ENCODE measurements around the gene SUN5. TPM values are rescaled to one million over a fixed set of nuclear protein-coding genes. Genes with fewer than 3 reads are reported as not detected.

Gene SUN5
- total RNA-seq, 1 donor from 2014 or later, result not detected

DNA sequence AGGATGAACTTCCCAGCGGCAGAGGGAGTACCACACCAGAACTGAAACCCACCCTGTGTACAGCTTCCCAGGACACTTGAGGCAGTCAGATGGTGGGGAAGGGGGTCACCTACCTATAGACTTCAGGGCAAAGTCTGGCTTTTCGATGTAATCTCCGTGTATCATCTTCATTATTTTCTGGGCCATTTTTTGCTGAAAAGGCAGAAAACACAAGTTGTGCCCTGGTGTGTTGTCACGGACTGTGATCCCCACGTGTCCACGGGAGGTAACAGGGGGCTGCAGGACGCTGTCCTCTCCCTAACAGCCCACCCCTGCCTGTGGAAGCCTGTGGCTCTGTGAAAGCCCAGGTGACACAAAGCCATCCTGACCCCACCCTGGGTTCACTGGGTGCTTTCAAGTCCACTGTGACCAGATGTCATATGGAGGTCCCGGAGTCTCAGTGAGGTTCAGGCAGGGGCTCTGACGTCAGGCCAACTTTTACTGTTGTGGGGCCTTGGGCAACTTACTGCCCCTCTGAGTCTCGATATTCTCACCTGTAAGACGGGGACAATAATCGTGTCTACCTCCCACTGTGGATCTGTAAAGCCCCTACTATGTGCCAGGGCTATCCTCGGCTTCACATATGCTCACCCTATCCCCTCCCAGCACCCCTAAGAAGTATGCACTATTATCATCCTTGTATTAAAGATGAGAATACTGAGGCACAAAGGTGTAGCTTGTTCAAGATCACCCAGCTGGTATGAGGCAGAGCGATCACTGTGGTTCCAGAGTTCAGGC is 14.5 kb downstream of the SUN5 start:
- H3K4me3 ChIP-seq (ENCODE audit: low read depth, low read length), result no peak overlapping the region
- TF ChIP-seq, protein P1, sequence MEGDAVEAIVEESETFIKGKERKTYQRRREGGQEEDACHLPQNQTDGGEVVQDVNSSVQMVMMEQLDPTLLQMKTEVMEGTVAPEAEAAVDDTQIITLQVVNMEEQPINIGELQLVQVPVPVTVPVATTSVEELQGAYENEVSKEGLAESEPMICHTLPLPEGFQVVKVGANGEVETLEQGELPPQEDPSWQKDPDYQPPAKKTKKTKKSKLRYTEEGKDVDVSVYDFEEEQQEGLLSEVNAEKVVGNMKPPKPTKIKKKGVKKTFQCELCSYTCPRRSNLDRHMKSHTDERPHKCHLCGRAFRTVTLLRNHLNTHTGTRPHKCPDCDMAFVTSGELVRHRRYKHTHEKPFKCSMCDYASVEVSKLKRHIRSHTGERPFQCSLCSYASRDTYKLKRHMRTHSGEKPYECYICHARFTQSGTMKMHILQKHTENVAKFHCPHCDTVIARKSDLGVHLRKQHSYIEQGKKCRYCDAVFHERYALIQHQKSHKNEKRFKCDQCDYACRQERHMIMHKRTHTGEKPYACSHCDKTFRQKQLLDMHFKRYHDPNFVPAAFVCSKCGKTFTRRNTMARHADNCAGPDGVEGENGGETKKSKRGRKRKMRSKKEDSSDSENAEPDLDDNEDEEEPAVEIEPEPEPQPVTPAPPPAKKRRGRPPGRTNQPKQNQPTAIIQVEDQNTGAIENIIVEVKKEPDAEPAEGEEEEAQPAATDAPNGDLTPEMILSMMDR (conservative IDR thresholded peaks at IDR 0.05; ENCODE audit: low read depth, low read length), result no peak
- DNase-seq (ENCODE audit: low read depth), result no peak

DNA sequence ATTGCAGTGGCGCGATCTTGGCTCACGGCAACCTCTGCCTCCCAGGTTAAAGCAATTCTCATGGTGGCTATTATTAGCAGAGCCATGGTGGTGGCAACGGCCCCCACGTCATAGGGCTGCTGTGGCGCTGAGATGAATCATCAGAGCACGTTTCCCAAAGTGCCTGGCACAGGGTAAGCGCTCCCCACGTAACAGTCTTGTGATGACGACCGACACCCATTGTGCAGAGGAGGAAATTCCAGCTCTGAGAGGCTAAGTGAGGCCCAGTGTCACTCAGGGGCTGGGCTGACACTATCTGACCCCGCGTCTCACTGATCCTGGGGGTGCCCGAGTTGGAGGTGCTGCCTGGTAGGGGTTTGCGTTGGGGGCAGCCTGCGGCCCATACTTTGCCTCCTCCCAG is 16.2 kb downstream of the SUN5 start:
- DNase-seq (ENCODE audit: low read depth), result no peak
- no peak overlapping the region for H3K4me3 ChIP-seq (ENCODE audit: low read depth, low read length)
- TF ChIP-seq, protein P1 (conservative IDR thresholded peaks at IDR 0.05; ENCODE audit: low read depth, low read length), result no peak

DNA sequence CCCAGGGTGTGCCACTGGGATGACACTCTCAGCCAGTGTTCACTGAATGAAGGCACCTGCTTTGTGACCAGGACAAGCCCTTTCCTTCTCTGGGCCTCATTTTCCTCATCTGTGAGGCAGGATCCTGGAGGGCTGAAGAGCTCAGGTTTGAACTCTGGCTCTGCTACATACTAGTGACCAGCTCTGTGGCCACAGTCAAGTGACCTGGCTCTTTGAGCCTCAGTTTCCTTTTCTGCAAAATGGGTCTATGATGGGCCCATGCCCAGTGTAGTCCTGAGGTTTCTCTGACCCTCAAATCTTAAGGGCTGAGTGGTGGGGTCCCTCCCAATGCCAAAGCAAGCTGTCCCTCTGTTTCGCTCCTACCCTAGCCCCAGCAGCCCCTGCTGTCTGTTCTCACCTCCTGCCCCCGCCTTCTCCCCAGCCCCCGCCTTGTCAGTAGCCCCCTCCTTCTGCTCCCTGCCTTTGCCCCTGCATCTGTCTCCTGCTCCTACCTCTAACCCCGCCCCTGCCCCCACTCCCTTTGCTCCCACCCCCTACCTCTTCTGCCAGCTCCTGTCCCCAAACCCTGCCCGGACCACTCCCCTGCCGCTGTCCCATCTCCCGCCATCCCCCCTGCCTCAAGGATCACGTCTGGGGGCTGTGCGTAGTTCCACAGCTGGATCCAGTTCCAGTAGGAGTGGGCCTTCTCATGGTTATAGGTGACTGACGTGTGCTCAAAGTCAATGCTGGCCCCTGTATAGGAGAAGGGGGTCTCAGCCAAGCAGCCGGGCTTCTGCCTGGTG is 17.0 kb downstream of the SUN5 start:
- TF ChIP-seq, protein P1 (conservative IDR thresholded peaks at IDR 0.05; ENCODE audit: low read depth, low read length), result no peak
- no peak for DNase-seq (ENCODE audit: low read depth)
- H3K4me3 ChIP-seq (ENCODE audit: low read depth, low read length), result no peak overlapping the region

DNA sequence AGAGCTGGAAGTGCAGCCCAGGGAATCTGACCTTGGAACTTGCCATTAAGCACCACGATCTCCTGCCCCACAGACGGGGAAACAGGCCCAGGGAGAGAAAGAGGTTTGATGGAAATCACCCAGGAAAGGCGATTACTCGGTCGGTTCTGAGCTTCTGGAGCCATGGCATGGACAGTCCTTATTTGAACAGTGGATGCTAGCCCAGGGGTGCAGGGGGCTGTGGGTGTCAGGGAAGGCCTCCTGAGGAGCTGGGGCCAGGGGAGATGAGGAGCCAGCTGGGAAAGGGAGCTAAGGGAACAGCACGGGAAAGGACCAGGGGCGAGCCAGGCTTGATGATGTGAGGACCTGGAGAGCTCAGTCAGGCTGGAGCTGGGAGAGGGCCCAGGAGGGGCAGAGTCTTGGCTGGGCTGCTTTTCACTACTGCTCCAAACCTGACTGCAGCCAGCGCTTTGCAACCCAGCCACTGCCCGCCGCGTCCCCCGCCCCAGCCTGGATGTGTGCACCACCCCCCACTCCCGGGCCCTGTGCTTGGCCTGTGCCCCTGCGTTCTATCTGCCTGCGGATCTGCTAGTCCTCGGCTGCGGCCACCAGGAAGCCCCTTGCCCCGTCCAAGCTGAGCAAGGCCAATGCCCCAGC is 17.8 kb downstream of the SUN5 start:
- TF ChIP-seq, protein P1 (conservative IDR thresholded peaks at IDR 0.05; ENCODE audit: low read depth, low read length), result no peak
- no peak for DNase-seq (ENCODE audit: low read depth)
- H3K4me3 ChIP-seq (ENCODE audit: low read depth, low read length), result no peak overlapping the region

DNA sequence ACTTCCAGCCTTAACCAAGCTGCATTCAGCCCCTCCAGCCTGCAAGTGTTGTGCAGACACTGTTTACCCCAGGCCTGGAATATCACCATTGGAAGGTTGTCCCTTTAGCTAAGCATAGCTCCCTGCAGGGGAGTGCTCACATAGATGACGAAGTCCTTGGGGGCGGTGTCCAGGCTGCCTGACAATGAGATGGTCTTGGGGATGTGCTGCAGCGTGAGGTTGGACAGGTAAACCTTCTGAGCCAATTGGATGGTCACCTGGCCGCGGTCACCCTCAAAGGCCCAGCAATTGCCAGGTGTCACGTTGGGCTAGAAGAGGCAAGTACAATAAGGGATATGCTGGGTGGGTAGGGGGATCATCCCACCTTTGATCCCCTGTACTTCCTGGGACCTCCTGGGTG is 18.6 kb downstream of the SUN5 start:
- H3K4me3 ChIP-seq (ENCODE audit: low read depth, low read length), result no peak overlapping the region
- TF ChIP-seq, protein P1 (conservative IDR thresholded peaks at IDR 0.05; ENCODE audit: low read depth, low read length), result no peak
- no peak for DNase-seq (ENCODE audit: low read depth)

DNA sequence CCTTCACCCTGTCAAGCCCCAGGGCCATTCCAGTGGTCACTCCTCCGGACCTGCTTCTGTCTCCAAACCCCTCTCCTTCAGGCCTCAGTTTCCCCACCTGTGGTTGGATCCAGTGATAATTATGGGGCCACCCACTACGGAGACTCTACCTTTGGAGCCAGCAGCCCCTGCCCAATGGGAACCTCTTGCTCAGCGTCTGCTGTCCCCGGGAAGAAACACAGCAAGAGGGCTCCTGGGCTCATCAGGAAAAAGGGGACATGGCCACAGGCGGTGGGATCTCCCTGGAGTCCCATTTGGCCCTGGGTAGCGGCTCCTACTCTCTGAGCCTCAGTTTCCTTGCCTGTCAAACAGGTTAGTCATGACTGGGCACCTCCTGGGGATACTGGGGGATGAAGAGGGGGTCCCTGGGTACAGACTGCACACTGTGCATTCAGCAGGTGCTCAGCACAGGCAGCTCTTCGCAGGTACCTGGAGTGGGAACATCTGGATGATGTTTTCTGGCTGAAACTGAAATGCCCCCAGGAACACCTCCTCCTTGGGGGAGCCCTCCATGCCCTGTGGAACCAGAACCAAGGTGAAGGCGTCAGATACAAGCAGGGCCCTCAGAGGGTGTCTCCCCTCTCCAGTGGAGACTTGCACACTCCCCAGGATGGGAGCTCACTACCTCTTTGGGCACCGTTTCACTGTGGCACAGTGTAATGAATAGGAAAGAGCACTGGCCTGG is 19.4 kb downstream of the SUN5 start:
- no peak overlapping the region for H3K4me3 ChIP-seq (ENCODE audit: low read depth, low read length)
- TF ChIP-seq, protein P1 (conservative IDR thresholded peaks at IDR 0.05; ENCODE audit: low read depth, low read length), result no peak
- no peak for DNase-seq (ENCODE audit: low read depth)

Data from epithelial cell of proximal tubule (primary cell).